ENCODE results near the gene GABRB2. TPM values are rescaled to one million over a fixed set of nuclear protein-coding genes. Genes with fewer than 3 reads are reported as not detected.

GABRB2 gene
- total RNA-seq, 2 donors from 2014 or later = 1.4 TPM

GRCh38 chr5:161400583-161400982 lies 145.9 kb downstream of the GABRB2 start:
- ATAC-seq = peak in 1 of 2 donors; percentile 72
- intact Hi-C loops (cut with DNase I) = no loop called here

GRCh38 chr5:161399996-161400562 lies 146.4 kb downstream of the GABRB2 start:
- intact Hi-C loops (cut with DNase I) = no loop called here
- DNase-seq (no peak), ATAC-seq (peak in 1 of 2 donors; percentile 63)

More at GRCh38 chr5:161400583-161400982, 145.9 kb downstream of the GABRB2 start:
- DNase-seq = no peak

- DNase-seq (no peak), ATAC-seq (no peak)
- intact Hi-C loops (cut with DNase I) = no loop called here
Observed at GRCh38 chr5:161397448-161397847, 149.1 kb downstream of the GABRB2 start.

- no peak for DNase-seq
- no peak for ATAC-seq
- intact Hi-C loops (cut with DNase I) = no loop called here
Observed at GRCh38 chr5:161396171-161396570, 150.4 kb downstream of the GABRB2 start.

GRCh38 chr5:161391724-161392123 lies 154.8 kb downstream of the GABRB2 start:
- intact Hi-C loops (cut with DNase I) = no loop called here
- ATAC-seq (no peak), DNase-seq (no peak)

GRCh38 chr5:161391016-161391415 lies 155.5 kb downstream of the GABRB2 start:
- DNase-seq = no peak
- intact Hi-C loops (cut with DNase I) = no loop called here
- ATAC-seq = no peak

GRCh38 chr5:161387121-161387520 lies 159.4 kb downstream of the GABRB2 start:
- DNase-seq (no peak), ATAC-seq (no peak)

GRCh38 chr5:161385027-161385426 lies 161.5 kb downstream of the GABRB2 start:
- intact Hi-C loops (cut with DNase I) = no loop called here
- ATAC-seq = no peak
- no peak for DNase-seq

More at GRCh38 chr5:161387121-161387520, 159.4 kb downstream of the GABRB2 start:
- intact Hi-C loops (cut with DNase I) = no loop called here

- peak; percentile 47 to 69 for ATAC-seq
- intact Hi-C loops (cut with DNase I) = no loop called here
- DNase-seq = no peak
Observed at GRCh38 chr5:161382685-161383084, 163.8 kb downstream of the GABRB2 start.

- ATAC-seq (no peak), DNase-seq (no peak)
- intact Hi-C loops (cut with DNase I) = no loop called here
Observed at GRCh38 chr5:161380486-161380885, 166.0 kb downstream of the GABRB2 start.

- DNase-seq (no peak), ATAC-seq (no peak)
- intact Hi-C loops (cut with DNase I) = no loop called here
Observed at GRCh38 chr5:161378701-161379100, 167.8 kb downstream of the GABRB2 start.

GRCh38 chr5:161376034-161376433 lies 170.5 kb downstream of the GABRB2 start:
- ATAC-seq (no peak), DNase-seq (no peak)
- intact Hi-C loops (cut with DNase I) = no loop called here

- DNase-seq = no peak
- intact Hi-C loops (cut with DNase I) = no loop called here
- ATAC-seq = no peak
Observed at GRCh38 chr5:161373345-161373707, 173.2 kb downstream of the GABRB2 start.

GRCh38 chr5:161372682-161373344 lies 173.7 kb downstream of the GABRB2 start:
- intact Hi-C loops (cut with DNase I) = no loop called here
- no peak for DNase-seq
- peak; percentile 27 to 50 for ATAC-seq

- ATAC-seq (no peak), DNase-seq (no peak)
- intact Hi-C loops (cut with DNase I) = no loop called here
Observed at GRCh38 chr5:161369022-161369421, 177.5 kb downstream of the GABRB2 start.

- DNase-seq (no peak), ATAC-seq (no peak)
- intact Hi-C loops (cut with DNase I) = no loop called here
Observed at GRCh38 chr5:161358446-161358845, 188.1 kb downstream of the GABRB2 start.

- intact Hi-C loops (cut with DNase I) = no loop called here
- no peak for ATAC-seq
- DNase-seq = no peak
Observed at GRCh38 chr5:161344234-161344633, 202.3 kb downstream of the GABRB2 start.

- intact Hi-C loops (cut with DNase I) = no loop called here
- no peak for ATAC-seq
- no peak for DNase-seq
Observed at GRCh38 chr5:161342886-161343285, 203.6 kb downstream of the GABRB2 start.

GRCh38 chr5:161340012-161340411 lies 206.5 kb downstream of the GABRB2 start:
- no peak for DNase-seq
- intact Hi-C loops (cut with DNase I) = no loop called here
- no peak for ATAC-seq

- intact Hi-C loops (cut with DNase I) = no loop called here
- no peak for DNase-seq
- ATAC-seq = no peak
Observed at GRCh38 chr5:161333194-161333880, 213.2 kb downstream of the GABRB2 start.

GRCh38 chr5:161332343-161332742 lies 214.2 kb downstream of the GABRB2 start:
- intact Hi-C loops (cut with DNase I) = no loop called here
- ATAC-seq = no peak
- no peak for DNase-seq
